Thoracic aorta (tissue), 2 donors: Measurements from ENCODE around the gene CXCL9. TPM values are rescaled to one million over a fixed set of nuclear protein-coding genes. Genes with fewer than 3 reads are reported as not detected.

Experiments used
- ATAC-seq: fragments of 150-250 bp; one replicate; pipeline ENCODE4 v1.8.0; 2017; ENCODE audit warnings: low read depth; ENCODE audit not compliant: insufficient number of reproducible peaks, low FRiP score
- DNase-seq: peaks from one replicate; pipeline ENCODE4 v3.0.0-alpha.2; 2020; ENCODE audit warnings: low spot score
- H3K27ac ChIP-seq, 2 donors: fragments of 200-600 bp; sonication (generic); 1 replicate in 1 of 2; 2 replicates in 1 of 2; pipeline ENCODE4 v1.5.1; 2016; ENCODE audit warnings: mild to moderate bottlenecking in 2 of 2, moderate library complexity in 2 of 2
- H3K27me3 ChIP-seq: fragments of 200-600 bp; sonication (generic); replicated peaks from 2 replicates; pipeline ENCODE4 v1.6.0; 2016; ENCODE audit warnings: mild to moderate bottlenecking; ENCODE audit not compliant: insufficient read depth
- H3K36me3 ChIP-seq: fragments of 200-600 bp; sonication (generic); one replicate; pipeline ENCODE4 v1.5.1; 2016
- H3K4me1 ChIP-seq, 2 donors: fragments of 200-600 bp; sonication (generic); 1 replicate in 1 of 2; 2 replicates in 1 of 2; pipeline versions ENCODE4 v1.5.1 to v1.6.0; 2016; ENCODE audit warnings: low read depth in 2 of 2, mild to moderate bottlenecking in 1 of 2; ENCODE audit not compliant: control insufficient read depth in 1 of 2
- H3K4me3 ChIP-seq: fragments of 200-600 bp; sonication (generic); 2 replicates; pipeline ENCODE4 v1.5.1; 2016; ENCODE audit warnings: mild to moderate bottlenecking
- H3K9me3 ChIP-seq: fragments of 200-600 bp; sonication (generic); 2 replicates; pipeline ENCODE4 v1.5.1; 2016
- CTCF ChIP-seq: fragments of 200-600 bp; sonication (generic); IDR thresholded peaks from one replicate; pipeline ENCODE4 v1.5.1; 2019; ENCODE audit warnings: antibody characterized with exemption
- total RNA-seq, 2 donors: library from RNA; depleted of rRNA; stranded (reverse); fragments of >200 nt; gene quantifications; one replicate each; pipeline versions ENCODE4 v1.1.0 to v1.2.3, GENCODE V29; 2016

CXCL9 gene
- total RNA-seq, 2 donors from 2014 or later = 0.63 to 1.2 TPM

- ATAC-seq (no peak), DNase-seq (no peak)
- H3K36me3 ChIP-seq = peaks cover 52% of the 10 kb centered on the region
- no peak overlapping the region for H3K4me3 ChIP-seq
- TF ChIP-seq CTCF = no peak
- H3K4me1 ChIP-seq = no peaks in the 10 kb centered on the region
- H3K27me3 ChIP-seq = no peaks in the 10 kb centered on the region
- H3K9me3 ChIP-seq = no peaks in the 10 kb centered on the region
- H3K27ac ChIP-seq = no peak overlapping the region
These were observed 53.8 kb downstream of the CXCL9 start for GRCh38 chr4:75953509-75953908.

Other genes with a start within 250 kb of the CXCL9 start
- under 1 TPM in 1 of 2 donors, not detected in 1; 0.21 TPM for gene PPEF2, start 105.1 kb downstream of the CXCL9 start, total RNA-seq
- 100 to 1,000 TPM; 142 to 152 TPM for gene NAAA, start 66.5 kb downstream of the CXCL9 start, total RNA-seq
- gene SDAD1, start 16.6 kb downstream of the CXCL9 start, total RNA-seq = 10 to 100 TPM; 34.3 to 51.9 TPM
- 10 to 100 TPM in 1 of 2 donors, 1 to 10 TPM in 1; 1.3 to 16.2 TPM for gene CXCL10, start 16.0 kb upstream of the CXCL9 start, total RNA-seq
- not detected for gene CXCL11, start 28.6 kb upstream of the CXCL9 start, total RNA-seq
- not detected for gene ART3, start 67.2 kb upstream of the CXCL9 start, total RNA-seq
- gene NUP54, start 140.9 kb upstream of the CXCL9 start, total RNA-seq = 10 to 100 TPM; 17.9 to 44.8 TPM
- gene SCARB2, start 206.3 kb upstream of the CXCL9 start, total RNA-seq = 100 to 1,000 TPM; 133 to 165 TPM
- gene FAM47E, start 244.2 kb upstream of the CXCL9 start, total RNA-seq = under 1 TPM; 0.42 to 0.54 TPM